Fibroblast of lung (primary cell): ENCODE results near the gene TNPO3. TPM values are rescaled to one million over a fixed set of nuclear protein-coding genes. Genes with fewer than 3 reads are reported as not detected.

Source experiments
- DNase-seq, 2 donors: peaks; one replicate each; pipeline versions ENCODE4 v3.0.0 to v3.0.0-alpha.2; 2010; ENCODE audit warnings: low read depth in 2 of 2
- H2AFZ ChIP-seq: 2 replicates; pipeline ENCODE4 v1.5.1; 2012; ENCODE audit warnings: low read length, control low read depth, inconsistent platforms
- H3K27ac ChIP-seq: 2 replicates; pipeline ENCODE4 v1.5.1; 2011; ENCODE audit warnings: low read length, control low read depth; ENCODE audit not compliant: insufficient read depth
- H3K27me3 ChIP-seq: 2 replicates; pipeline ENCODE4 v1.5.1; 2011; ENCODE audit warnings: mild to moderate bottlenecking, low read length; ENCODE audit not compliant: control insufficient read depth, insufficient read depth
- H3K36me3 ChIP-seq: 2 replicates; pipeline ENCODE4 v1.5.1; 2011; ENCODE audit warnings: low read length; ENCODE audit not compliant: control insufficient read depth, insufficient read depth
- H3K4me1 ChIP-seq: 2 replicates; pipeline ENCODE4 v1.5.1; 2011; ENCODE audit warnings: low read length; ENCODE audit not compliant: control insufficient read depth, insufficient read depth; ENCODE audit errors: extremely low read depth
- H3K4me2 ChIP-seq: 2 replicates; pipeline ENCODE4 v1.5.1; 2011; ENCODE audit warnings: low read length, control low read depth; ENCODE audit not compliant: insufficient read depth; ENCODE audit errors: extremely low read depth
- H3K4me3 ChIP-seq, 4 experiments: fragments of 200-600 bp in 1 of 4; sonication (generic) in 1 of 4; replicated peaks in 1 of 4; 2 replicates each; pipeline ENCODE4 v1.5.1; 2011 to 2016; ENCODE audit warnings: low read length in 4 of 4, low read depth in 3 of 4, mild to moderate bottlenecking in 3 of 4, control low read depth in 2 of 4, inconsistent platforms in 1 of 4, mixed read lengths in 1 of 4; ENCODE audit not compliant: insufficient read depth in 1 of 4; ENCODE audit errors: control extremely low read depth in 1 of 4
- H3K79me2 ChIP-seq: 2 replicates; pipeline ENCODE4 v1.5.1; 2012; ENCODE audit warnings: mild to moderate bottlenecking, low read length, inconsistent platforms; ENCODE audit not compliant: control insufficient read depth, insufficient read depth
- H3K9ac ChIP-seq: 2 replicates; pipeline ENCODE4 v1.5.1; 2011; ENCODE audit warnings: mild to moderate bottlenecking, low read length, control low read depth; ENCODE audit not compliant: insufficient read depth
- H3K9me3 ChIP-seq: 2 replicates; pipeline ENCODE4 v1.5.1; 2012; ENCODE audit warnings: low read depth, low read length; ENCODE audit not compliant: control insufficient read depth, insufficient read depth
- H4K20me1 ChIP-seq: 2 replicates; pipeline ENCODE4 v1.5.1; 2011; ENCODE audit warnings: low read length; ENCODE audit not compliant: control insufficient read depth, insufficient read depth; ENCODE audit errors: extremely low read depth
- CTCF ChIP-seq, 2 donors: IDR thresholded peaks in 1 of 2; conservative IDR thresholded peaks in 1 of 2; 1 replicate in 1 of 2; 2 replicates in 1 of 2; pipeline ENCODE4 v1.5.1; 2011 to 2012; ENCODE audit warnings: low read length in 2 of 2, control low read depth in 1 of 2, inconsistent platforms in 1 of 2, low read depth in 1 of 2, mild to moderate bottlenecking in 1 of 2
- EZH2 ChIP-seq: IDR thresholded peaks from 2 replicates; pipeline ENCODE4 v1.5.1; 2012; ENCODE audit warnings: low read length, control low read depth, mild to moderate bottlenecking; ENCODE audit errors: missing control alignments
- polyA plus RNA-seq, 2 donors: library from polyadenylated mRNA; depleted of rRNA in 1 of 2; stranded (reverse) in 1 of 2; unstranded in 1 of 2; fragments of >200 nt; gene quantifications; 2 replicates each; pipeline ENCODE4 v1.2.1, GENCODE V29; 2011 to 2012; ENCODE audit warnings: missing spikeins in 1 of 2
- total RNA-seq: library from RNA; depleted of rRNA; stranded (reverse); fragments of >200 nt; gene quantifications from 2 replicates; pipeline ENCODE4 v1.2.1, GENCODE V29; 2014

The TNPO3 gene
- total and polyA plus RNA-seq, 2 donors (not counting 1 experiment from before 2014, with no cell fraction given), result 39.1 to 73.5 TPM

- no peaks in the 10 kb centered on the region for H3K79me2 ChIP-seq
- H3K9me3 ChIP-seq, result no peaks in the 10 kb centered on the region
- H2AFZ ChIP-seq, result no peak overlapping the region
- no peak overlapping the region for H3K4me3 ChIP-seq
- no peaks in the 10 kb centered on the region for H3K36me3 ChIP-seq
- H4K20me1 ChIP-seq, result no peaks in the 10 kb centered on the region
- no peak for DNase-seq
- H3K9ac ChIP-seq, result no peak overlapping the region
- no peak overlapping the region for H3K27ac ChIP-seq
- H3K4me2 ChIP-seq, result no peak overlapping the region
- H3K4me1 ChIP-seq, result no peaks in the 10 kb centered on the region
- peaks cover 30% of the 10 kb centered on the region for H3K27me3 ChIP-seq
- TF ChIP-seq CTCF (conservative IDR thresholded peaks at IDR 0.05 in 1 of 2, IDR thresholded peaks at IDR 0.05 in 1 of 2; ENCODE audit: low read depth in 1 of 2, low read length in 2 of 2) (no peak), EZH2 (no peak)
Measured at GRCh38 chr7:128921866-128922440, 133.0 kb downstream of the TNPO3 start.

DNA sequence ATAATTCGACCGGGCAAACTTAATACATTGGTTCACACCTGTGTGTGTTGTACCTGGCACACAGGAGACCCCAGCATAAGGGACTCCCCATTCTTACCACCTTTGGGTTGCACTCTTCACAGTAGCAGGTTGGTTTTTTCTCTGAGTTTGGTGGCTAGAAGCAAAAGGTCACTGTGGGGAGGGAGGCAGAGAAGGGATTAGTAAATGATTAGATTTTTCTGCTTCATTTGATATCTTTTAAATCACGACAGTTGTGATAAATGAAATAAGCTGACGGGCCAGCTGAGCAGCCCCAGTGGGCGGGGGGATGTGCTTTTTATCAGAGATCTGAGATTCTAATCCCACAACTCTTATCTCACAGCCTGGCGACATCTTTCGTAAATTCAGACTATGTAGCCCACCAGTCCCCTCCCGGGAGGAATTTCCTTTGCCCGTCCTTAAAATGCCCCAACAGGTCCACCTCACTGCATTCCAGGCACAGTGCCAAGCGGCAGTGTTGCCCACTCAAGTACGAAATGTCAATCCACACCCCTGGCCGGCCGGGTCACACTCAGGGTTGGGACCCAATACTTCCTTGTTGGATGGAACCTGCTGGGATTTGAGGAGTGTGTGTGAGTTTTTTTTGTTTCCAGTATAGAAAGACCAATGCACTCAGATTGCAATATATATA is 133.9 kb downstream of the TNPO3 start:
- H3K4me3 ChIP-seq, result no peak overlapping the region
- H4K20me1 ChIP-seq, result no peaks in the 10 kb centered on the region
- no peak for TF ChIP-seq CTCF (conservative IDR thresholded peaks at IDR 0.05 in 1 of 2, IDR thresholded peaks at IDR 0.05 in 1 of 2; ENCODE audit: low read depth in 1 of 2, low read length in 2 of 2)
- TF ChIP-seq EZH2, result no peak
- no peaks in the 10 kb centered on the region for H3K9me3 ChIP-seq
- no peak overlapping the region for H3K27ac ChIP-seq
- H3K36me3 ChIP-seq, result no peaks in the 10 kb centered on the region
- DNase-seq, result no peak
- H2AFZ ChIP-seq, result no peak overlapping the region
- H3K79me2 ChIP-seq, result no peaks in the 10 kb centered on the region
- no peak overlapping the region for H3K4me2 ChIP-seq
- peaks cover 37% of the 10 kb centered on the region for H3K27me3 ChIP-seq
- no peak overlapping the region for H3K9ac ChIP-seq
- H3K4me1 ChIP-seq, result no peaks in the 10 kb centered on the region

DNA sequence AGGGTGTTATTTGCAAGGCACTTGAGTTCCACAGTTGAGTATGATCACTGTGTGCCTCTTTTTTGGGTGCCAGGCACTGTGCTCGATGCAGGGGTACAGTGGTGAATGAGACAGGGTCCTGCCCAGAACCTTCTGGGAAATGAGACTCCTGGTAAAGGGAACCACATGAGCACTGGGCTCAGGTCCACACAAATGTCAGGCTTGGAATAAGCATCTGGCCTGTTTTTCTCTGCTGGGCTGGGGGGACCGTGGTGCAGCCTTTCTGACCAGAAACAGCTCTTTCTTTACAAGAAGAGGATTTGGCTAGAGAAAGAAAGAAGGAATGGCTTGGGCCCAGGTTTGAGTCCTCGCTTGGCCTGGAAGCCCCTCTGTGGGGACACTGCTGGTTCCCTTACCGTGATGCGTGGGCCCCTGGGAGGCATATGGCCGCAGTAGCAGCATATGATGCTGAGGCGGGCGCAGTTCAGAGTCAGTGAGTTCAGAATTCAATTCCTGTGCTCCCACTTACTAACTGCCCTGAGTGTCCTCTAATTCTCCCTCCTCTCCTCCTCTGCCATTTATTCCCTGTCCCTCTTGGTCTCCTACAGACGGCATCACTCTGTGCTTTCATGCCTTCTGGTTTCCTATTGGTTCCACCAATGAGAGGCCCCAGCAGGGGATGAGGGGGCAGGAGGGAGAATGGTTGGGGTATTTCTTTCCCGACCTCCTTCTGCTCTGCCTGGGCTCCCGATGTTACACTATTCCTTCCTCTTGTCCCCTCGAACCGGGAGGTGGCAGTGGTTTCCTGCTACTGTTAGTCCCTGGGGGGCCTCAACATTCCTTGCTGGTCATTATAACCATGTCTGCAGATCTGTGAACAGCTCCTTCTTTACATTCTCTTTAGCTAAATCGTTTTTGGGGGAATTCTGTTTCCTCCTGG is 134.8 kb downstream of the TNPO3 start:
- Histone ChIP-seq H3K9ac (no peak overlapping the region), H3K9me3 (no peaks in the 10 kb centered on the region), H3K79me2 (no peaks in the 10 kb centered on the region), H3K36me3 (no peaks in the 10 kb centered on the region), H3K27me3 (peaks cover 42% of the 10 kb centered on the region), H4K20me1 (no peaks in the 10 kb centered on the region), H3K4me1 (no peaks in the 10 kb centered on the region), H3K4me3 (no peak overlapping the region), H3K27ac (no peak overlapping the region), H3K4me2 (no peak overlapping the region), H2AFZ (no peak overlapping the region)
- DNase-seq, result no peak
- TF ChIP-seq EZH2, result no peak
- TF ChIP-seq CTCF (conservative IDR thresholded peaks at IDR 0.05 in 1 of 2, IDR thresholded peaks at IDR 0.05 in 1 of 2; ENCODE audit: low read depth in 1 of 2, low read length in 2 of 2), result no peak
